A549 treated with AZD9567 at 1 μM for 4 hours (cell line): ENCODE results near the gene STRN. TPM values are rescaled to one million over a fixed set of nuclear protein-coding genes. Genes with fewer than 3 reads are reported as not detected.

Experiments used
- total RNA-seq: library from RNA; stranded (reverse); fragments of 200-300 nt; extraction: Qiagen RNA extraction; gene quantifications from 5 replicates; pipeline ENCODE4 v1.2.3, GENCODE V29; 2022; ENCODE audit not compliant: insufficient read depth

The STRN gene
- 12.6 to 18.1 TPM (median 17.5 TPM) in 5 replicates for total RNA-seq

GRCh38 chr2:36966370-36967235, at the start of gene STRN:
TSS of gene STRN (minus strand) at chr2:36966536. CDS start at chr2:36966463, 73 bp downstream.

Other genes starting within 250 kb of the STRN start
- gene HEATR5B, start 117.8 kb upstream of the STRN start, total RNA-seq, result 6.1 to 8.5 TPM (median 7.3 TPM) in 5 replicates
- 8.6 to 10.9 TPM (median 10.5 TPM) in 5 replicates for gene GPATCH11, start 118.0 kb upstream of the STRN start, total RNA-seq
- gene EIF2AK2, start 190.4 kb upstream of the STRN start, total RNA-seq, result 16.8 to 24.2 TPM (median 23.0 TPM) in 5 replicates
- not detected in 5 replicates for gene SULT6B1, start 222.1 kb upstream of the STRN start, total RNA-seq
- 37.4 to 45.6 TPM (median 37.8 TPM) in 5 replicates for gene CEBPZOS, start 230.0 kb upstream of the STRN start, total RNA-seq